ENCODE data around the gene FYN. TPM values are rescaled to one million over a fixed set of nuclear protein-coding genes. Genes with fewer than 3 reads are reported as not detected.

FYN gene
- total and polyA plus RNA-seq, 2 of the 8 experiments (the other 6 are each of a cell fraction or from before 2014, with no cell fraction given), result 46.8 to 97.2 TPM

GRCh38 chr6:111714416-111715270 lies 158.6 kb downstream of the FYN start:
- POLR2A ChIA-PET (ENCODE audit: partially characterized antibody), result no interaction called here
- H2BK120ac ChIP-seq (replicated peaks; ENCODE audit: low read depth, low read length), result no peak overlapping the region
- no peak overlapping the region for H3K14ac ChIP-seq (ENCODE audit: insufficient read length)
- no peak overlapping the region for H2AFZ ChIP-seq (ENCODE audit: low read length)
- H2BK12ac ChIP-seq (ENCODE audit: low read depth, low read length), result no peak overlapping the region
- H3K79me1 ChIP-seq (ENCODE audit: low read depth, low read length), result no peaks in the 10 kb centered on the region
- no peaks in the 10 kb centered on the region for H3K79me2 ChIP-seq (ENCODE audit: control insufficient read depth in 1 of 2, insufficient read depth in 2 of 2, low read length in 2 of 2)
- no peak overlapping the region for H3K27ac ChIP-seq (ENCODE audit: low read depth, low read length)
- CTCF ChIA-PET (ENCODE audit: partially characterized antibody), result interaction anchor here (0.6 to 1.0 kb wide), 2 partner anchors 37 to 302 kb away, joined by 3 read pairs; no protein-coding TSS in a partner anchor
- H2BK20ac ChIP-seq (ENCODE audit: low read length), result no peak overlapping the region
- no peaks in the 10 kb centered on the region for H3K23me2 ChIP-seq (ENCODE audit: low read depth, low read length)
- no peak overlapping the region for H3K23ac ChIP-seq (ENCODE audit: insufficient read length)
- H3K36me3 ChIP-seq (ENCODE audit: control insufficient read depth in 2 of 4, insufficient read depth in 4 of 4, low read length in 3 of 4), result peaks cover 0 to 3% (median 3%) of the 10 kb centered on the region in 4 experiments; a peak in 4 of 8 replicates
- H4K91ac ChIP-seq (replicated peaks; ENCODE audit: insufficient read length, low read length), result no peak overlapping the region
- H3K4ac ChIP-seq (replicated peaks; ENCODE audit: insufficient read length, low read depth, low read length), result no peak overlapping the region
- H3K9ac ChIP-seq (replicated peaks in 1 of 4; ENCODE audit: extremely low read depth in 1 of 4, low read depth in 3 of 4, low read length in 3 of 4), result no peak overlapping the region
- no peaks in the 10 kb centered on the region for H3K27me3 ChIP-seq (replicated peaks in 1 of 4; ENCODE audit: control insufficient read depth in 3 of 4, extremely low read depth in 1 of 4, insufficient read depth in 3 of 4, low read length in 3 of 4)
- WGBS, 2 experiments (ENCODE audit: extremely low coverage in 1 of 2, insufficient coverage in 1 of 2, insufficient read length in 1 of 2, insufficient replicate concordance in 2 of 2, low coverage in 1 of 2, low lambda C conversion rate in 2 of 2, missing lambda C conversion rate in 1 of 2), result 87% methylated on average over 10 of the region's 10 CpGs; no CpG with 5 or more reads in 1 of the 2 experiments
- no peak overlapping the region for H3K4me3 ChIP-seq (ENCODE audit: extremely low read depth in 1 of 4, insufficient read depth in 2 of 4, low read depth in 3 of 4, low read length in 4 of 4)
- no peak overlapping the region for H3K56ac ChIP-seq (replicated peaks; ENCODE audit: insufficient read length, low read depth, low read length)
- H3K4me1 ChIP-seq (replicated peaks in 1 of 4; ENCODE audit: control insufficient read depth in 3 of 4, insufficient read depth in 4 of 4, low read length in 3 of 4), result peaks cover 0 to 6% (median 3%) of the 10 kb centered on the region in 4 experiments; a peak in 5 of 7 replicates
- H4K5ac ChIP-seq (ENCODE audit: insufficient read length, low read depth, low read length), result no peak overlapping the region
- no peak overlapping the region for H2BK15ac ChIP-seq (ENCODE audit: low read length)
- no peaks in the 10 kb centered on the region for H3K9me3 ChIP-seq (ENCODE audit: insufficient read depth in 2 of 2, low read depth in 1 of 2, low read length in 1 of 2)
- FAIRE-seq (no peak), DNase-seq (ENCODE audit: low read depth in 1 of 2, low spot score in 2 of 2) (no peak)
- no peak overlapping the region for H4K8ac ChIP-seq (ENCODE audit: extremely low read depth, insufficient read depth, low read length)
- H3K18ac ChIP-seq (ENCODE audit: extremely low read depth, low read length), result no peak overlapping the region
- H3K4me2 ChIP-seq (ENCODE audit: insufficient read depth in 1 of 2, low read depth in 2 of 2, low read length in 2 of 2), result no peak overlapping the region
- no peak for TF ChIP-seq CBX8 (IDR thresholded peaks at IDR 0.05; ENCODE audit: borderline replicate concordance, low read depth, low read length)
- TF ChIP-seq KDM1A (IDR thresholded peaks at IDR 0.05; ENCODE audit: borderline replicate concordance, low read length), result no peak
- no peak for TF ChIP-seq TAF1 (IDR thresholded peaks at IDR 0.05; ENCODE audit: low read depth, low read length)
- TF ChIP-seq POU5F1 (IDR thresholded peaks at IDR 0.05; ENCODE audit: low read depth, low read length), result no peak
- TF ChIP-seq ZNF274 (IDR thresholded peaks at IDR 0.05; ENCODE audit: borderline replicate concordance, extremely low read depth, low read length), result no peak
- no peak for TF ChIP-seq POLR2A (IDR thresholded peaks at IDR 0.05; ENCODE audit: control extremely low read depth in 1 of 2, low read depth in 2 of 2, low read length in 2 of 2)
- TF ChIP-seq, protein P1, sequence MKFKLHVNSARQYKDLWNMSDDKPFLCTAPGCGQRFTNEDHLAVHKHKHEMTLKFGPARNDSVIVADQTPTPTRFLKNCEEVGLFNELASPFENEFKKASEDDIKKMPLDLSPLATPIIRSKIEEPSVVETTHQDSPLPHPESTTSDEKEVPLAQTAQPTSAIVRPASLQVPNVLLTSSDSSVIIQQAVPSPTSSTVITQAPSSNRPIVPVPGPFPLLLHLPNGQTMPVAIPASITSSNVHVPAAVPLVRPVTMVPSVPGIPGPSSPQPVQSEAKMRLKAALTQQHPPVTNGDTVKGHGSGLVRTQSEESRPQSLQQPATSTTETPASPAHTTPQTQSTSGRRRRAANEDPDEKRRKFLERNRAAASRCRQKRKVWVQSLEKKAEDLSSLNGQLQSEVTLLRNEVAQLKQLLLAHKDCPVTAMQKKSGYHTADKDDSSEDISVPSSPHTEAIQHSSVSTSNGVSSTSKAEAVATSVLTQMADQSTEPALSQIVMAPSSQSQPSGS (IDR thresholded peaks at IDR 0.05; ENCODE audit: low read length), result no peak
- H2BK5ac ChIP-seq (ENCODE audit: low read depth, low read length), result no peak overlapping the region
- no peak overlapping the region for H2AK5ac ChIP-seq (ENCODE audit: low read depth, low read length)
- no peaks in the 10 kb centered on the region for H4K20me1 ChIP-seq (replicated peaks in 1 of 2; ENCODE audit: control insufficient read depth in 1 of 2, insufficient read depth in 2 of 2, low read length in 2 of 2)
